Endothelial cell of umbilical vein (primary cell): Measurements from ENCODE around the gene LRRC27. TPM values are rescaled to one million over a fixed set of nuclear protein-coding genes. Genes with fewer than 3 reads are reported as not detected.

Experiments used
- BruUV-seq: library from RNA; stranded (reverse); fragments of 400-500 nt; replicated peaks from 2 replicates; lab custom pipeline; 2021; lab: Mats Ljungman, UMichigan
- CTCF ChIA-PET: fragments of 300-600, 350-600 bp; sonication (Branson Sonifier 250); formaldehyde crosslinking; loops from one replicate; lab custom pipeline; 2021; ENCODE audit warnings: antibody characterized with exemption, inconsistent platforms; lab: Charles Lee
- POLR2A ChIA-PET: fragments of 300-600, 350-600 bp; sonication (Branson Sonifier 250); formaldehyde crosslinking; loops from one replicate; lab custom pipeline; 2021; ENCODE audit warnings: antibody characterized with exemption, inconsistent platforms; lab: Charles Lee
- DNase-seq: peaks from one replicate; pipeline ENCODE4 v3.0.0-alpha.2; 2011; ENCODE audit warnings: low read depth, low spot score
- FAIRE-seq: peaks from 2 replicates; lab custom pipeline; 2011; peaks lifted over from hg19 to GRCh38; lab: Jason Lieb, UNC
- H2AFZ ChIP-seq: 2 replicates; pipeline ENCODE4 v1.6.0; 2012; ENCODE audit warnings: low read depth, low read length, control low read depth, inconsistent platforms
- H3K27ac ChIP-seq: 2 replicates; pipeline ENCODE4 v1.5.1; 2011; ENCODE audit warnings: low read depth, mild to moderate bottlenecking, control low read depth, low read length, moderate library complexity; ENCODE audit not compliant: insufficient read depth
- H3K27me3 ChIP-seq, 2 experiments: 2 replicates each; pipeline versions ENCODE4 v1.6.0 to v1.6.1; 2011; ENCODE audit warnings: low read length in 2 of 2, mixed read lengths in 1 of 2; ENCODE audit not compliant: control insufficient read depth in 2 of 2, insufficient read depth in 2 of 2
- H3K36me3 ChIP-seq, 2 experiments: 2 replicates in 1 of 2; 3 replicates in 1 of 2; pipeline ENCODE4 v1.5.1; 2011; ENCODE audit warnings: low read length in 2 of 2, mild to moderate bottlenecking in 1 of 2, moderate library complexity in 1 of 2; ENCODE audit not compliant: control insufficient read depth in 2 of 2, insufficient read depth in 2 of 2; ENCODE audit errors: extremely low read depth in 1 of 2
- H3K4me1 ChIP-seq: 3 replicates; pipeline ENCODE4 v1.5.1; 2011; ENCODE audit warnings: mild to moderate bottlenecking, low read length; ENCODE audit not compliant: control insufficient read depth, insufficient read depth; ENCODE audit errors: extremely low read depth
- H3K4me2 ChIP-seq: 2 replicates; pipeline ENCODE4 v1.6.1; 2011; ENCODE audit warnings: low read length, control low read depth, mixed read lengths; ENCODE audit not compliant: insufficient read depth
- H3K4me3 ChIP-seq, 3 experiments: fragments of 200-600 bp in 1 of 3; sonication (generic), shearing (Covaris generic) in 1 of 3; replicated peaks in 1 of 3; 2 replicates each; pipeline ENCODE4 v1.5.1; 2011 to 2016; ENCODE audit warnings: control low read depth in 3 of 3, low read length in 3 of 3, mild to moderate bottlenecking in 2 of 3, inconsistent platforms in 1 of 3, low read depth in 1 of 3, moderate library complexity in 1 of 3; ENCODE audit not compliant: insufficient read depth in 1 of 3
- H3K79me2 ChIP-seq: 2 replicates; pipeline ENCODE4 v1.6.0; 2012; ENCODE audit warnings: low read length, inconsistent platforms; ENCODE audit not compliant: control insufficient read depth, insufficient read depth
- H3K9ac ChIP-seq: replicated peaks from 2 replicates; pipeline ENCODE3; 2011; ENCODE audit warnings: low read length, control low read depth; ENCODE audit not compliant: insufficient read depth; ENCODE audit errors: extremely low read depth
- H3K9me1 ChIP-seq: replicated peaks from 3 replicates; pipeline ENCODE4 v1.6.0; 2011; ENCODE audit warnings: mild to moderate bottlenecking, low read length; ENCODE audit not compliant: control insufficient read depth, insufficient read depth; ENCODE audit errors: extremely low read depth
- H3K9me3 ChIP-seq: replicated peaks from 2 replicates; pipeline ENCODE4 v1.5.1; 2012; ENCODE audit warnings: low read length, inconsistent platforms; ENCODE audit not compliant: control insufficient read depth, insufficient read depth
- H4K20me1 ChIP-seq: replicated peaks from 2 replicates; pipeline ENCODE3; 2011; ENCODE audit warnings: mild to moderate bottlenecking, low read length; ENCODE audit not compliant: control insufficient read depth, insufficient read depth; ENCODE audit errors: extremely low read depth
- EZH2 ChIP-seq: IDR thresholded peaks from 2 replicates; pipeline ENCODE4 v1.6.1; 2012; ENCODE audit warnings: borderline replicate concordance, low read depth, mild to moderate bottlenecking, moderate library complexity, low read length, inconsistent platforms; ENCODE audit not compliant: severe bottlenecking
- FOS ChIP-seq: IDR thresholded peaks from 2 replicates; pipeline ENCODE4 v1.6.1; 2011; ENCODE audit warnings: mild to moderate bottlenecking, low read length, moderate library complexity, borderline replicate concordance; ENCODE audit not compliant: insufficient read depth
- GATA2 ChIP-seq: IDR thresholded peaks from 2 replicates; pipeline ENCODE4 v1.7.0; 2011; ENCODE audit warnings: low read depth, mild to moderate bottlenecking, moderate library complexity, mixed read lengths, low read length; ENCODE audit not compliant: insufficient read length, insufficient read depth
- JUN ChIP-seq: IDR thresholded peaks from 2 replicates; pipeline ENCODE4 v1.6.1; 2011; ENCODE audit warnings: borderline replicate concordance, low read depth; ENCODE audit not compliant: insufficient read length, insufficient read depth
- MAX ChIP-seq: IDR thresholded peaks from 2 replicates; pipeline ENCODE4 v1.6.1; 2011; ENCODE audit not compliant: insufficient read depth, insufficient read length
- MYC ChIP-seq: IDR thresholded peaks from one replicate; pipeline ENCODE4 v1.6.1; 2011; ENCODE audit warnings: mild to moderate bottlenecking, low read depth, low read length
- POLR2A ChIP-seq: IDR thresholded peaks from 2 replicates; pipeline ENCODE4 v1.6.1; 2012; ENCODE audit warnings: low read depth, mild to moderate bottlenecking, control low read depth, low read length
- POLR2AphosphoS5 ChIP-seq: IDR thresholded peaks from 2 replicates; pipeline ENCODE4 v1.6.1; 2012; ENCODE audit warnings: low read depth, mild to moderate bottlenecking, control low read depth, low read length, moderate library complexity; ENCODE audit not compliant: insufficient read depth
- dilution Hi-C: fragments of 300-500 bp; cut with MboI; formaldehyde crosslinking; loops from one replicate; pipeline ENCODE4 v1.15.0; 2019; ENCODE audit warnings: low sequenced_read_pairs; ENCODE audit not compliant: extremely low pct_ligation_motif_present
- intact Hi-C: fragments of 100-400 bp; cut with micrococcal nuclease; formaldehyde crosslinking; loops from one replicate; pipeline ENCODE4 v1.10.0; 2022
- polyA plus RNA-seq, 4 experiments: library from polyadenylated mRNA; depleted of rRNA in 3 of 4; stranded (reverse) in 3 of 4; unstranded in 1 of 4; fragments of >200 nt; gene quantifications; 2 replicates each; pipeline versions ENCODE4 v1.2.1 to v1.2.3, GENCODE V29; 2011 to 2012; ENCODE audit warnings: missing spikeins in 1 of 4
- total RNA-seq: library from RNA; stranded (reverse); gene quantifications from 2 replicates; pipeline ENCODE4 v1.2.3, GENCODE V29; 2021
- TF ChIP-seq, protein P1 (sequence below), 2 donors: IDR thresholded peaks; 1 replicate in 1 of 2; 2 replicates in 1 of 2; pipeline ENCODE4 v1.5.1; 2011; ENCODE audit warnings: low read length in 2 of 2, mild to moderate bottlenecking in 2 of 2, moderate library complexity in 2 of 2, control low read depth in 1 of 2, inconsistent platforms in 1 of 2, low read depth in 1 of 2; ENCODE audit not compliant: insufficient read depth in 1 of 2; ENCODE audit errors: extremely low read depth in 1 of 2

The LRRC27 gene
- total and polyA plus RNA-seq, 2 donors (not counting 3 experiments of a cell fraction or from before 2014, with no cell fraction given) = 8.3 to 13.6 TPM

DNA sequence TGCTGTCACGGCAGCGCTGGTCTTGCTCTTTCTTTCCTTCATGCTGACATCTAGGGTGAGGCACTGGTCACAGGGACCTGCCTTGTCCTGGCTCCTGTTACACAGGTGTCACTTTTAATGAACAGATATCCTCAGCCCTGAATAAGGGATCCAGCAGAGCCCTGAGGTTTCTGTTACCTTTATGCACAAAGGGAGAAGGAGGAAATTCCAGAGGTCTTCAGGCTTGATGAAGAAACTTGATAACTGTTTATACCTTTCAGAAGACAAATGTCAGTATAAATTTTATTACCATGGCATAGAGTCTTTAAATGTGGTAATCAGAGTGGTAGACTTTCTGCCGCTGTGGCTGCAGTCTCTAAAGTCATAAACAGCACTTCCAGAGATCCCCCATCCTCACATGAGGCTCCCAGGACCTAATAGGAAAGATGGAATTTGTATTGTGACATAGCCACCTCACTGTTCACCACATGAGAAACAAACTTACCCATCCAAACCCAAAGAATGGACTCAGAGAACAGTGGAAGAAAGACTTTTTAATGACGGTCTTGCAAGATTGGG lies 2.7 kb downstream of the LRRC27 start:
- H3K27ac ChIP-seq = no peak overlapping the region
- no peaks in the 10 kb centered on the region for H3K9me3 ChIP-seq
- H3K79me2 ChIP-seq = peaks cover 18% of the 10 kb centered on the region
- H3K4me3 ChIP-seq = no peak overlapping the region
- TF ChIP-seq, protein P1, sequence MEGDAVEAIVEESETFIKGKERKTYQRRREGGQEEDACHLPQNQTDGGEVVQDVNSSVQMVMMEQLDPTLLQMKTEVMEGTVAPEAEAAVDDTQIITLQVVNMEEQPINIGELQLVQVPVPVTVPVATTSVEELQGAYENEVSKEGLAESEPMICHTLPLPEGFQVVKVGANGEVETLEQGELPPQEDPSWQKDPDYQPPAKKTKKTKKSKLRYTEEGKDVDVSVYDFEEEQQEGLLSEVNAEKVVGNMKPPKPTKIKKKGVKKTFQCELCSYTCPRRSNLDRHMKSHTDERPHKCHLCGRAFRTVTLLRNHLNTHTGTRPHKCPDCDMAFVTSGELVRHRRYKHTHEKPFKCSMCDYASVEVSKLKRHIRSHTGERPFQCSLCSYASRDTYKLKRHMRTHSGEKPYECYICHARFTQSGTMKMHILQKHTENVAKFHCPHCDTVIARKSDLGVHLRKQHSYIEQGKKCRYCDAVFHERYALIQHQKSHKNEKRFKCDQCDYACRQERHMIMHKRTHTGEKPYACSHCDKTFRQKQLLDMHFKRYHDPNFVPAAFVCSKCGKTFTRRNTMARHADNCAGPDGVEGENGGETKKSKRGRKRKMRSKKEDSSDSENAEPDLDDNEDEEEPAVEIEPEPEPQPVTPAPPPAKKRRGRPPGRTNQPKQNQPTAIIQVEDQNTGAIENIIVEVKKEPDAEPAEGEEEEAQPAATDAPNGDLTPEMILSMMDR (IDR thresholded peaks at IDR 0.05; ENCODE audit: extremely low read depth in 1 of 2, insufficient read depth in 1 of 2, low read depth in 1 of 2, low read length in 2 of 2) = no peak
- no peak for TF ChIP-seq POLR2A
- TF ChIP-seq GATA2 = no peak
- no peak for TF ChIP-seq JUN
- no peak for TF ChIP-seq FOS
- TF ChIP-seq MAX = no peak
- TF ChIP-seq EZH2 = no peak
- TF ChIP-seq POLR2AphosphoS5 = no peak
- no peak for TF ChIP-seq MYC
- peaks cover 0 to 3% of the 10 kb centered on the region in 2 experiments for H3K36me3 ChIP-seq
- DNase-seq (no peak), FAIRE-seq (no peak)
- H4K20me1 ChIP-seq = no peaks in the 10 kb centered on the region
- dilution Hi-C loops = no loop called here
- CTCF ChIA-PET = no interaction called here
- POLR2A ChIA-PET = no interaction called here
- no peak overlapping the region for H3K9ac ChIP-seq
- no peak overlapping the region for H3K4me2 ChIP-seq
- H3K4me1 ChIP-seq = peaks cover 29% of the 10 kb centered on the region
- H2AFZ ChIP-seq = no peak overlapping the region
- intact Hi-C loops = no loop called here
- H3K9me1 ChIP-seq = no peaks in the 10 kb centered on the region
- BruUV-seq = no TSS peak
- H3K27me3 ChIP-seq = no peaks in the 10 kb centered on the region
